ENCODE measurements around the gene CMSS1. TPM values are rescaled to one million over a fixed set of nuclear protein-coding genes. Genes with fewer than 3 reads are reported as not detected.

CMSS1 gene
- total and polyA plus RNA-seq, 2 donors (not counting 1 experiment from before 2014, with no cell fraction given), result 7.3 to 22.8 TPM

DNA sequence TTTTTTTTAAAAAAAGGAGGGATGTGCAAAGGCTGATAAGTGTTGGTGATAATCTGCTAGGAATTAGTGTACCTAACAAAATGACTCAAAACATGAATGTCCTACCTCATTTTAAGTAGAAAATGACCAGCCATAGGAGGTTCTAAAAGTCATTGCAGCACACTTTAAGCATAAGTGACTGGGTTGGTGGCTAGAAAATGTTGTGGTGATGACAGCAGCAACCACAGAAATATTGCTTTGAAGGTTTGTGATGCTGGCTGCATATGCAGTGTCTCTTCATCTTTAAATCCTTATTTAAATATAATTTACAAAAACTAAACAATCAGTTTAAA, 55.2 kb downstream of the CMSS1 start:
- no peak for ATAC-seq (ENCODE audit: low read depth)
- no peaks in the 10 kb centered on the region for H3K9me3 Mint-ChIP-seq (ENCODE audit: insufficient read depth)
- peaks cover 12% of the 10 kb centered on the region for H3K79me2 ChIP-seq (ENCODE audit: control insufficient read depth, insufficient read depth, low read length)

More for the DNA sequence above, 55.2 kb downstream of the CMSS1 start:
- Histone ChIP-seq H2AFZ (ENCODE audit: insufficient read depth, low read depth, low read length, poor library complexity, severe bottlenecking) (no peak overlapping the region), H3K27ac (ENCODE audit: low read length in 2 of 2) (no peak overlapping the region), H3K4me3 (ENCODE audit: control extremely low read depth in 1 of 5, extremely low read depth in 1 of 5, insufficient read depth in 1 of 5, low read depth in 2 of 5, low read length in 4 of 5) (no peak overlapping the region), H4K20me1 (ENCODE audit: control insufficient read depth, insufficient read depth, low read length, poor library complexity, severe bottlenecking) (peaks cover 3% of the 10 kb centered on the region), H3K27me3 (replicated peaks in 1 of 4; ENCODE audit: control extremely low read depth in 1 of 4, control insufficient read depth in 3 of 4, insufficient read depth in 4 of 4, low read length in 3 of 4) (no peaks in the 10 kb centered on the region), H3K9me3 (ENCODE audit: control extremely low read depth in 1 of 3, control insufficient read depth in 2 of 3, insufficient read depth in 1 of 3, low read length in 2 of 3) (no peaks in the 10 kb centered on the region), H3K4me1 (ENCODE audit: control insufficient read depth in 2 of 2, insufficient read depth in 2 of 2, low read length in 2 of 2) (peaks cover 6 to 8% of the 10 kb centered on the region in 2 donors), H3K9ac (ENCODE audit: low read length) (no peak overlapping the region), H3K4me2 (replicated peaks; ENCODE audit: low read depth, low read length, poor library complexity, severe bottlenecking) (no peak overlapping the region), H3K36me3 (replicated peaks in 1 of 2; ENCODE audit: control extremely low read depth in 1 of 2, control insufficient read depth in 1 of 2, extremely low read depth in 1 of 2, insufficient read depth in 2 of 2, low read length in 1 of 2) (peaks cover 0 to 1% of the 10 kb centered on the region in 2 experiments)
- DNase-seq, result no peak
- TF ChIP-seq CTCF (IDR thresholded peaks at IDR 0.05) (no peak), EZH2 (IDR thresholded peaks at IDR 0.05; ENCODE audit: borderline replicate concordance, insufficient read depth, low read depth, low read length, poor library complexity, severe bottlenecking) (no peak)
- no peaks in the 10 kb centered on the region for H3K27me3 Mint-ChIP-seq
- ChIA-PET POLR2A (no interaction called here), CTCF (no interaction called here)
- intact Hi-C loops (cut with micrococcal nuclease), result no loop called here
- H3K4me3 Mint-ChIP-seq, result no peak overlapping the region
- no peak overlapping the region for H3K27ac Mint-ChIP-seq
- peaks cover 17% of the 10 kb centered on the region for H3K4me1 Mint-ChIP-seq

Measured in B cell (primary cell).